ENCODE results near the gene CD68.

DNA sequence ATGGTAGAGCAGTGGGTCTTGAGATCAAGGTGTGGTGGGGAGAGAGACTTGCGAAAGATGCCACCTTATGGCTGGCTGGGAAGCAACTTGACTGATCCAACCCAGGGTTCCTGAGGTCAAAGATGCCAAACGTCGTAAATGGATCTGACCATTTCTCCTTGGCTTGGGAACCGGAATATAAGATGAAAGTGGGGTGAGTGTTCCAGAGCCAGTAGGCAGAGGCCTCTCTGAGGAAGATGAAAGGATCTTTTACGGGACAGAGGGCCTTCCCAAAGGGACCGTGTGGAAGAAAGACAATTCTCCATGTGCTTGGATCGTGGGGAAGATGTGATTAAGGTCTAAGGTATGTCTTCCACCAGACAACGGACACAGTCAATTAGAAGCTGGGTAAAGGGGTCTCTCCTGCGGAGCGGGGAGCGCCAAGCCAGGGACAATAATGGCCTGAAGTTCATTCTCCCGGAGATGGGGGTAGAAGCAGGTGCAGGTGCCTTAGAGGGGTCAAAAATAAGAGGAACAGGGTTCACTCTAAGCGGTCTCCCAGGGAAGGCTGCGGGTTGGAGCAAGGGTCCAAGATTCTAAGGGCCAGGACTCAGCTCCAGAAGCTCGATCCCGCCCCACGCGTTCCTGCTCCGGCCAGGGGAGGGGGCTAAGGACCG is 34.5 kb downstream of the CD68 start:
- TF ChIP-seq, protein P1, sequence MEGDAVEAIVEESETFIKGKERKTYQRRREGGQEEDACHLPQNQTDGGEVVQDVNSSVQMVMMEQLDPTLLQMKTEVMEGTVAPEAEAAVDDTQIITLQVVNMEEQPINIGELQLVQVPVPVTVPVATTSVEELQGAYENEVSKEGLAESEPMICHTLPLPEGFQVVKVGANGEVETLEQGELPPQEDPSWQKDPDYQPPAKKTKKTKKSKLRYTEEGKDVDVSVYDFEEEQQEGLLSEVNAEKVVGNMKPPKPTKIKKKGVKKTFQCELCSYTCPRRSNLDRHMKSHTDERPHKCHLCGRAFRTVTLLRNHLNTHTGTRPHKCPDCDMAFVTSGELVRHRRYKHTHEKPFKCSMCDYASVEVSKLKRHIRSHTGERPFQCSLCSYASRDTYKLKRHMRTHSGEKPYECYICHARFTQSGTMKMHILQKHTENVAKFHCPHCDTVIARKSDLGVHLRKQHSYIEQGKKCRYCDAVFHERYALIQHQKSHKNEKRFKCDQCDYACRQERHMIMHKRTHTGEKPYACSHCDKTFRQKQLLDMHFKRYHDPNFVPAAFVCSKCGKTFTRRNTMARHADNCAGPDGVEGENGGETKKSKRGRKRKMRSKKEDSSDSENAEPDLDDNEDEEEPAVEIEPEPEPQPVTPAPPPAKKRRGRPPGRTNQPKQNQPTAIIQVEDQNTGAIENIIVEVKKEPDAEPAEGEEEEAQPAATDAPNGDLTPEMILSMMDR (IDR thresholded peaks at IDR 0.05) = no peak
- TF ChIP-seq POLR2A (IDR thresholded peaks at IDR 0.05) = no peak
